ENCODE results near the gene RFX6. TPM values are rescaled to one million over a fixed set of nuclear protein-coding genes. Genes with fewer than 3 reads are reported as not detected.

The RFX6 gene
- total RNA-seq, 6 donors from 2014 or later = 0.11 TPM; not detected in 5

DNA sequence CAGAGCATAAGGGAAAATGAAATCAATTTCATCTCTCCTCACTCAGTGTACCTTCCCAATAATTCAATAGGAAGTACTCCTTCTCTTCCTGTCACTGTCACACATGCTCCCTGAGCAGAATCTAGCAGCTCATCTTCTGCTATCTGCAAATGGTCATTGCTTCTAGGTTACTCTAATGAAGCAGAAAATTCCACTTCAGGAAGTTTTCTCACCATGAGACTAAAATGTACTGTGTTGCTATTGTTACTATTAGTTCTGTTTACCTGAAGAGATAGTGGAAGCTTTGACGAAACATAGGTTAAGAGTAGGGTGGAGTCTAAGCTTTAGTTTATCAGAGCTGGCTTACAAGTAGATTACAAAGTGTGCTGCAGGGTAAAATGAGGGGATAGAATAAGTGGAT lies 52.8 kb downstream of the RFX6 start:
- DNase-seq = no peak
- H3K9me3 ChIP-seq = no peaks in the 10 kb centered on the region
- ATAC-seq (ENCODE audit: low FRiP score in 2 of 2) = no peak
- H3K4me3 ChIP-seq = no peak overlapping the region
- H3K36me3 ChIP-seq = no peaks in the 10 kb centered on the region
- no peak overlapping the region for H3K27ac ChIP-seq
- no peaks in the 10 kb centered on the region for H3K4me1 ChIP-seq
- H3K27me3 ChIP-seq = no peaks in the 10 kb centered on the region
- TF ChIP-seq POLR2A (IDR thresholded peaks at IDR 0.05) (no peak), EP300 (IDR thresholded peaks at IDR 0.05) (no peak), POLR2AphosphoS5 (IDR thresholded peaks at IDR 0.05) (no peak)
- TF ChIP-seq, protein P1, sequence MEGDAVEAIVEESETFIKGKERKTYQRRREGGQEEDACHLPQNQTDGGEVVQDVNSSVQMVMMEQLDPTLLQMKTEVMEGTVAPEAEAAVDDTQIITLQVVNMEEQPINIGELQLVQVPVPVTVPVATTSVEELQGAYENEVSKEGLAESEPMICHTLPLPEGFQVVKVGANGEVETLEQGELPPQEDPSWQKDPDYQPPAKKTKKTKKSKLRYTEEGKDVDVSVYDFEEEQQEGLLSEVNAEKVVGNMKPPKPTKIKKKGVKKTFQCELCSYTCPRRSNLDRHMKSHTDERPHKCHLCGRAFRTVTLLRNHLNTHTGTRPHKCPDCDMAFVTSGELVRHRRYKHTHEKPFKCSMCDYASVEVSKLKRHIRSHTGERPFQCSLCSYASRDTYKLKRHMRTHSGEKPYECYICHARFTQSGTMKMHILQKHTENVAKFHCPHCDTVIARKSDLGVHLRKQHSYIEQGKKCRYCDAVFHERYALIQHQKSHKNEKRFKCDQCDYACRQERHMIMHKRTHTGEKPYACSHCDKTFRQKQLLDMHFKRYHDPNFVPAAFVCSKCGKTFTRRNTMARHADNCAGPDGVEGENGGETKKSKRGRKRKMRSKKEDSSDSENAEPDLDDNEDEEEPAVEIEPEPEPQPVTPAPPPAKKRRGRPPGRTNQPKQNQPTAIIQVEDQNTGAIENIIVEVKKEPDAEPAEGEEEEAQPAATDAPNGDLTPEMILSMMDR (IDR thresholded peaks at IDR 0.05) = no peak
- 44 to 80% methylated on average over 1 of the region's 1 CpG for WGBS, 2 donors

- Histone ChIP-seq H3K4me1 (no peaks in the 10 kb centered on the region), H3K36me3 (no peaks in the 10 kb centered on the region), H3K27me3 (no peaks in the 10 kb centered on the region), H3K9me3 (no peaks in the 10 kb centered on the region), H3K27ac (no peak overlapping the region), H3K4me3 (no peak overlapping the region)
- DNase-seq (no peak), ATAC-seq (ENCODE audit: low FRiP score in 2 of 2) (no peak)
- TF ChIP-seq POLR2A (IDR thresholded peaks at IDR 0.05) = no peak
- no peak for TF ChIP-seq POLR2AphosphoS5 (IDR thresholded peaks at IDR 0.05)
- TF ChIP-seq, protein P1 (IDR thresholded peaks at IDR 0.05) = no peak
- no peak for TF ChIP-seq EP300 (IDR thresholded peaks at IDR 0.05)
These were observed 54.4 kb downstream of the RFX6 start for GRCh38 chr6:116931456-116931855.

GRCh38 chr6:116932496-116932895 lies 55.5 kb downstream of the RFX6 start:
- no peaks in the 10 kb centered on the region for H3K9me3 ChIP-seq
- H3K27ac ChIP-seq = no peak overlapping the region
- no peak for TF ChIP-seq POLR2A (IDR thresholded peaks at IDR 0.05)
- TF ChIP-seq EP300 (IDR thresholded peaks at IDR 0.05) = no peak
- no peak for TF ChIP-seq POLR2AphosphoS5 (IDR thresholded peaks at IDR 0.05)
- TF ChIP-seq, protein P1 (IDR thresholded peaks at IDR 0.05) = no peak
- 69 to 70% methylated on average over 1 of the region's 1 CpG for WGBS, 2 donors
- H3K4me1 ChIP-seq = no peaks in the 10 kb centered on the region
- DNase-seq (no peak), ATAC-seq (ENCODE audit: low FRiP score in 2 of 2) (no peak)
- H3K36me3 ChIP-seq = no peaks in the 10 kb centered on the region
- no peak overlapping the region for H3K4me3 ChIP-seq
- no peaks in the 10 kb centered on the region for H3K27me3 ChIP-seq

DNA sequence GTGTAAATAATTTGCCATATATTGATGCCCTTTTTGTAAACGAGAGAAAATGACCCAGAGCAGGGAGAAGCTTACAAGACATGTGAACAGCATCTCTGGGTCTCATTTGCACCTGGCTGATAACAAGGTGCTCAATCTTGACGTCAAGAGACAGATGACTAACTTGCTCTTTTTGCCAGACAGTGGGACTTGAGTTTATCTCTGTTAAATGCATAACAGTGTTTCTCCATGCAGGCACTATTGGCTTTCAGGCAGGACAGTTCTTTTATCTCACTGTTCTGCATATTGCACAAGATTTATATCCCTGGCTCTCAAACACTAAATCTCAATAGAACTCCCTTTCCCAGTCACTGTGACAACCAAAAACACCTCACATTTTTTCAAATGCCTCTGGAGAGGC lies 56.4 kb downstream of the RFX6 start:
- 13 to 16% methylated on average over 2 of the region's 2 CpGs for WGBS, 2 donors
- DNase-seq (no peak), ATAC-seq (ENCODE audit: low FRiP score in 2 of 2) (no peak)
- Histone ChIP-seq H3K36me3 (no peaks in the 10 kb centered on the region), H3K27me3 (no peaks in the 10 kb centered on the region), H3K9me3 (no peaks in the 10 kb centered on the region), H3K27ac (no peak overlapping the region), H3K4me3 (no peak overlapping the region), H3K4me1 (no peaks in the 10 kb centered on the region)
- no peak for TF ChIP-seq POLR2AphosphoS5 (IDR thresholded peaks at IDR 0.05)
- TF ChIP-seq EP300 (IDR thresholded peaks at IDR 0.05) = no peak

DNA sequence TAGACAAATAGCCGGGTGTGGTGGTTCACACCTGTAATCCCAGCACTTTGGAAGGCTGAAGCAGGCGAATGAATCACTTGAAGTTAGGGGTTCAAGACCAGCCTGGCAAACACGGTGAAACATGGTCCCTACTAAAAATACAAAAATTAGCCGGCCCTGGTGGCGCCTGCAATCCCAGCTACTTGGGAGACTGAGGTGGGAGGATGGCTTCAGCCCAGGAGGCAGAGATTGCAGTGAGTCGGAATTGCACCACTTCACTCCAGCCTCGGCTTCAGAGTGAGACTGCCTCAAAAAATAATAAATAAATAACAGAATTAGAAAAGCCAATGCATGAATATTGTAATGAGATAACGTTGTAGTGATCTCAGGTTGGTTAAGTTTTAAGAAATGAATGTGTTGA lies 61.3 kb downstream of the RFX6 start:
- no peak for ATAC-seq (ENCODE audit: low FRiP score in 2 of 2)
- no peaks in the 10 kb centered on the region for H3K27me3 ChIP-seq
- WGBS, 2 donors = 76 to 89% methylated on average over 6 to 8 of the region's 8 CpGs

More for the DNA sequence above, 61.3 kb downstream of the RFX6 start:
- Histone ChIP-seq H3K27ac (no peak overlapping the region), H3K36me3 (no peaks in the 10 kb centered on the region), H3K4me1 (no peaks in the 10 kb centered on the region), H3K4me3 (no peak overlapping the region), H3K9me3 (no peaks in the 10 kb centered on the region)
- TF ChIP-seq POLR2AphosphoS5 (IDR thresholded peaks at IDR 0.05) (no peak), EP300 (IDR thresholded peaks at IDR 0.05) (no peak), POLR2A (IDR thresholded peaks at IDR 0.05) (no peak)
- TF ChIP-seq, protein P1 (IDR thresholded peaks at IDR 0.05) = no peak
- no peak for DNase-seq

Measured in upper lobe of left lung (tissue), 6 donors.